Stimulated activated CD4-positive, alpha-beta T cell treated with anti-CD3 and anti-CD28 coated beads, Interleukin-1b, Interleukin-23, amount 100 ng/mL, for 1 hour (primary cell): ENCODE measurements around the gene SPDEF.

Source experiments
- DNase-seq, 2 donors: peaks; one replicate each; pipeline ENCODE4 v3.0.0-alpha.2; 2020; ENCODE audit warnings: low read depth in 2 of 2

The SPDEF gene

DNA sequence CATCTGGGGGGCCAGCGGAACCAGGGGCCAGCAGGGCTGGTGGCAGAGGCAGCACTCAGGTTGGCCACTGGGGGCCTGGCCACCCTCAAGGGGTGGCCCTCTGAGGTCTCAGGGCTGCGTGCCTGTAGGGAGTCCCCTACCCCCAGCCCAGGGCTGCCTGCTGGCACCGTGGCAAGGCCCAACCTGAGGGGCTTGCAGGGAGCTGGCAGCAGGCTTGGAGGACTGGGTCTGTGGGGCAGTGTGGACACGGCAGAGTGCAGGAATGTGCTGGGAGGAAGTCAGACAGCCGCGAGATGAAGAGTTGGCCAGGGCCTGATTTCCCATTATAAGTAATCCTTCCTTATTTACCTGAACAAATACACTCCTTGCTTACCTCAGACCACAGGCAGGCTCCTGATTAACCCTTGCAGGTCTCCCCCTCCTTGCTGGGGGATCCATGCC is at the start of gene SPDEF:
Gene SPDEF, minus strand, starts transcription at position 299 of the 441 bp plus-strand sequence. CDS start 11,874 bp downstream, outside the sequence.
- no peak for DNase-seq

DNA sequence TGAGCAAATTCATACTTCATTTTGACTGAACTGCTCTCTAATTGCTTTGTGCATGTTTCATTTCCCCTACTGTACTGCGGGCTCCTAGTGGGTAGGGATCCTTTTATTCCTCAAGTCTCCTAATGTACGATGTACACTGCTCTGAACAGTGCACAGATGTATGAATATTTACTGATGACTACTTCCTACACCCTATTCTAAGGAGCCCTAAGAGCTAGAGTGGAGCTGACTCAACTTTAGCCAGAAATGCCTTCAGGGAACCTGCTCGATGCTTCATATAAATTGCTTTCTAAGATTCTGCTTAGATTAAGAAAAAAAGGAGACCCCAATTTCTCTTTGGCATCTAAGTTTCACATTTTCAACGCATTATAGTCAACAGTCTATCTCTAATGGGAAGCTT is 47.6 kb upstream of the SPDEF start:
- no peak for DNase-seq

DNA sequence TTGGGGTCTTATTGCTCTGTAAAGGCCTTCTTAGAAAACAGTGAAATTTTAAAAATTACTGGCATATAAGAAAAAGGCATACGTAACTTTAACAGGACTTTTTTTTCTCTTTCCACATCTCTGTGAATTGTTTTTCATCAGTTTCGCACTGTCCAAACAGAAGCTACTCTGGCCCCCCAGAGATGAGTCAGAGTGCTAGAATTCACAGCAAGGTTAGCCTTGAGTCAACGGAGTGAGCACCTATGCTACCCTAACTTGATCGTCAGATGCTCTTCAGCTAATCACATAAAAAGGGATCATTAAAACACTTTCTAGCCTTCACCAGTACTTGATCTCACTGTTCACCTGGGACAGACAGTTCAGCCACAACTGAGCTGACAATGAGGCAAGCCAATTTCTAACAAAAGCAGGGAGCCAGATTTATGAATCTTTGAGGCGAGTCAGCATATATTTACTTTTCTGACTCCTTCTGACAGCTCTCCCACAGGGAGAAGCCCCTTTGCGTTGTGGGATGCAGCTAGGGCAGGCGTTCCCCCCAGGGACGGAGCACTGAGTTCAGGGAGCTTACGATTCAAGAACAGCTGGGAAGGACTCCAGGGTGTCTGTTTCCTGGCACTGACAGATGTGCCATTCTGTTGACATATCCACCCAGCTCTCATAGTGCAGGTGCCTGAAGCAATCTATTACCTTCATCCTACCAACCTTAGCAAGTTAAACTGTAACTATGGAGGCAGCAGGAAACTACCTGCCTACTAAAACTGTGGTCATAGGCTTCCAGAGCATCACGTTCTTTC is 46.4 kb upstream of the SPDEF start:
- no peak for DNase-seq

DNA sequence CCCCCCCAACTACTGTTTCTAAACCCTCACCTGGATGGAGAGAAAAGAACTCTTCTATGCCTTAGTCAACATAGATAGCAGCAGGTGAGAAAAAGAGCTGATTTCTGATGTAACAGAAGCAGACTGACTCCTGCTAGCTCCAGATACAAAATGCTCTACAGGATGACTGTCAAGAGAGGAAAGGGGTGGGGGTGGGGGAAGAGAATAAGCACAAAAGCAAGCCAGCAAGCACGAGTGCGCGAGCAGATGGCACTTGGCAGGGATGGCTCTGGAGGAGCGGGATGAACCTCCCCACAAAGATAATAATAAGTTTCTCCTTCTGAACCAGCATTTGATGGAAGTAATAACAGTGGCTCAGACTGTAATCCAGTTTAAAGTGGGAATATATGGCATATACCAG is 45.6 kb upstream of the SPDEF start:
- DNase-seq, result no peak

DNA sequence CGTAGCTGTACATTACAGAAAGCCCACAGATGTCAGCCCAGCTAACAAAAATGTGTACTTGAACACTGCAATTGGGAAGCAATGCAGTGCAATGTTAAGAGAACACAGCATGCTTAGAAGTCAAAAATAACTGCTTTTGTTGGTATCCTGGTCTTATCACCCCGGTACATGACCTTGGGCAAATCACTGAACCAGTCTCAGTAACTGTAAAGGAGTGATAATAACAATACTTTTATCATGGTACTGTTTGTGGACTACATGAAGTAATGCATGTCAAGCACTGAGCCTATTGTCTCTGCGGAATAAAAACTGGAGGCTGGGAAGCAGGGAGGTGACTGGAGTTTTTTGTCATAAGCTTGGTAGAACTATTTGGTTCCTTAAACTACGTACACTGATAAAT is 44.7 kb upstream of the SPDEF start:
- DNase-seq, result no peak

DNA sequence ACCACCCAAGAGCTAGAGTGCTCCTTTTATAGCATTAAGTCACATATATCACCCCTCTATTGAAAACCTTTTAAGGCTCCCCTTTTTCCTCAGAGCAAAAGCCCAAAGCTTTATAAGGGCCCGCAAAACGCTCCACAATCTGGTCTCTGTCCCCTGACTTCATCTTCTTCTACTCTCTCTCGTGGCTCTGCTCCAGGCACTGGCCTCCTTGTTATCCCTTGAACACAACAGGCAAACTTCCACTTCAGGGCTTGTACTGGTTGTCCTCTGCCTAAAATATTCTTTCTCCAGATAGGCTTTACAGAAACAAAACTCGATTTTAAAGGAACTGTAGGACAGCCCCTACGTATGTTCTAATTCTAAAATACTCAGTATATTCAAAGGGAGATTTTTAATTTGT is 44.0 kb upstream of the SPDEF start:
- DNase-seq, result no peak

DNA sequence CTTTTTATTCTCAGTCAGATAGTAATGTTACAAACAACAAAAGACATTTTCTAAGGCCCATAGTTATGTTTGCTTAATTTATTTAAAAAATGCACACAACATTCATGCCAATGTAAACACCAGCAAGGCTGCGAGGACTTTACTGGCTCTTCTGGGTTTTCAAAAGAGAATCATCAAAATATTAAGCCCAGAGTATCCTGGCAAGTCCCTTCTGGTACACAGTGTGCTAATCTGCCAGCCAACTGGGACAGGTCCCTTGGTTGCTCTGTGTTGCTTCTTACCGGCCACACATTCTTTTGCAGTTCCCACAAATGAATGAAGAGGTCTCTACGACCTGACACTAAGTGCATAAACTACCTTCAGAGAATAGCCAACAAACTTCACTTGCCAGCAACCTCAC is 42.6 kb upstream of the SPDEF start:
- DNase-seq, result no peak

DNA sequence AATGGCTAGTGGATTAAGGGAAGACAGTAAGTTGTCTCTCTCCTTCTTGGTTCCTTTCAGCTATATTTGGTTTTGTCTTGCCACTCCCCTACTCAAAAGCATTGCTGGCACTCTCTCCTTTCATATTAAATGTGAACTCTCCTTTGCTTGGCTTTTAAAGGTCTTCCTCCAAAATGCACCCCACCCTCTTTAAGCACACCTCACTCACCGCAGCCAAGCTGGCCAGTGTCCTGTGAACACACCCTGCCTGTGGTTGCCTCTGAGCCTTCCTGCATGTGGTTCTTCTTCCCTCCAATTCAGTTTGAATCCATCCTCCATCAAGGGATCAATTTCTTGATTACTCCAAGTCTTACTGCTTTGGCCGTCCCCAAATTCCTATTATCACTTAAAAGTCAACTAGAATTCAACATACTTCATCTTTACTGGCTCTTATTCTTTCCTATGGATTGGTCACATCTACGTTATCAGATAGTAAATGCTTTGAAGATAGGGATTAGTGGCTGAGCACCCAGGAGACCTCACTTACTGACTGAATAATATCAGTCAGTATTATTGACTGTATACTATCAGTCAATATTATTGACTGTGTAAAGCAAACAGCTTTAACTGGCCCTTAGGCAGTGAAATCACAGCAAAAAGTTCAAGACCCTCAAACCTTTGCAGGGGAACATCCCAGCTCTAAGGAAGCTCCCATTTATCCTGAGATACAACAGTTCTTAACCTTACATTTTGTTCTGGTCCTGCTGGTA is 41.6 kb upstream of the SPDEF start:
- no peak for DNase-seq

DNA sequence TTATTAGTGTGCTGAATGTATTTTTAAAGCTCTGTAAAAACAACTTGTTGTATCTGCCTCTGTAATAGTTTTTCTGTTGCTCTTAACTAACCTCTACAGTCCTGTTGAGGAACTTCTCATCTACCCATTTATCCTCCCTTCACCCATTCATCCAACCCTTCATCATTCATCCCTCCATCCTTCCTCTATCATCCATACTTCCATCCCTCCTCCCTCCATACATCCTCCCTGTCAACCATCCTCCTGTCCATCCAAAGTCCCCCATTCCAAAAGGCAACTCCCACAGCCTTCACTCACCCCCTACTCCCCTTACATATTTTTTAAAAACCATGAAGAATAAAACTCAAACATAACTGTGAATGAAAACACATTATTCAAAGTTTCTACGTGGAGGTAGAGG is 40.7 kb upstream of the SPDEF start:
- DNase-seq, result no peak

DNA sequence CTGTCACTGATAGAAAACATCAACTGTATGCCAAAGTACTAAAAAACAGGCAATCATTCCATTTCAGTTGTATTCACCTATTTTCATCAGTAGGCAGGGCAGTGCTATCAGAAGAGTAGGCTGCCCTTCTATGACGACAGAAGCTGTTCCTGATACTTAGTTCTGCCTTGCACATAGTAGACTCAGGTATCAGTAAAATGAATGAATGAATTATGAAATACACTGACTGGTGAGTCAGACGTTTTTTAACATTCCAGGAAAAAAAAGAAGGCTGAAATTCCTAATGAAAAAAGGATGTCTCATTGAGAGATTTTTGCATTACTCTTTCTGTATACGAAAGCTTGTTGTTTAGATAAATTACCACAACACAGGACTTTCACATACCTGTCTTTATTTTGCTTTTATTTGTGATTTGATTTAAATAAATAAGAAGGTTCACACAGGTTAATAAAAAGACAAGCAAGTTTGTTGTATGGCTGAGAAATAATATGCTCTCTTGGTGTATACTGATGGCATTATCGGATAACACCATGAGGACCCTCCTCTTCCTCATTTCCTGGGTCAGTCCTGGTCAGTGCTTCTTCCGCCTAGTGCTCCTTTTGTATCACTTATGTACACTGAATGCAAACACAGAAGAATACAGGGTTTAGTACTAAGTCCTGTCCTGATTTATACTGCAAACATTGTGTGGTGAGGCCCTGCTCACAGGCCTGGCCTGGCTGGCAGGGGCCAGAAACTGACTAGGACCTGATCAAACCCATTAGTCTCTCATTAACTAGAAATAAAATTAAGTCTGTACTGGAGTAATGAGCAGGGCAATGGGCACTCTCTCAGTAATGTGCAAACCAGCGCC is 39.4 kb upstream of the SPDEF start:
- no peak for DNase-seq

DNA sequence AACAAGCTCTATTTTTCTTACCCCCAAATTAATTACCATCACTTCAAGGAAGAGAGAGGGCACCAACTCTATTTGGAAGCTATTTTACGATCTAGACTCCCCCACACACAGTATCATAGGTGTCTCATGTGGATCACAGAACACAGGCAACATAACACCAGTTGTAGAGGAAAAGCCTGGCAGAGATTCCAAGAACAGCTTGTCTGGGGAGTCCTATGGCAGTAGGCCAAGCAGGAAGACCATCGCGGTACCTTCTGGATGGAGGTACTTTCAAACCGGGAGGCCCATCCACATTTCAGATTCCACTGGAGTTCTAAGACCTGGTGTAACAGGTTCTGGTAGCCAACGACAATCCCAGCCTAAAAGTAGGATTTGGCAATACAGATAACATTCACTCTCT is 37.6 kb upstream of the SPDEF start:
- DNase-seq, result no peak

DNA sequence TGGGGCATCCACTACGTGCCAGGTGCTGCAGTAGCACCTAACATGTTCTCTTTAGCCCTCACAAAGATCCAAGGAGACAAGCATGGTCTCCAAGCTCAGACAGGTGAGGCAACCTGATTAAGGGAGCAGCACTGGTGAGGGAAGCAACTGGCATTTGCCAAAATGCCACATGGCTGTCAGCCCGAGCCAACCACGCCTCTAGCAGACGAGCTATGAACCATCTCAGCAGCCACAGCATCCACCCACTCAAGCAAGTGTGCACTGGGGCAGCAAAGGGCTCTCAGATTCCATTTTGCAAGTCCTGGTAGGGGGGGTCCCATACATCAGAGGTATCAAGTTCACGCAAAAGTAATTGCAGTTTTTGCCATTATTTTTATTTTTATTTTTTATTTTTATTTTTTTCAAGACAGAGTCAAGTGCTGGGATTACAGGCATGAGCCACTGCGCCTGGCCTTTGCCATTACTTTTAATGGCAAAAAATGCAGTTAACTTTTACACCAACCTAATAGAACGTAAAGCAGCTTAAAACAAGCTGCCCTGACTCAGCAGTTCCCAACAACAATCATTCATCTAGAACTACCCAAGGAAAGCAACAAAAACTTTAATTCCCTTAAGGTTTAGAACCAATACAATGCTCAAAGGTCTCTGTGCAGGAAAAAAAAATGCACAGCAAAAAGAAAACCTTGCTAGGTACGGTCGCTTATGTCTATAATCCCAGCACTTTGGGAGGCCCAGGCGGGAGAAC is 36.3 kb upstream of the SPDEF start:
- no peak for DNase-seq

DNA sequence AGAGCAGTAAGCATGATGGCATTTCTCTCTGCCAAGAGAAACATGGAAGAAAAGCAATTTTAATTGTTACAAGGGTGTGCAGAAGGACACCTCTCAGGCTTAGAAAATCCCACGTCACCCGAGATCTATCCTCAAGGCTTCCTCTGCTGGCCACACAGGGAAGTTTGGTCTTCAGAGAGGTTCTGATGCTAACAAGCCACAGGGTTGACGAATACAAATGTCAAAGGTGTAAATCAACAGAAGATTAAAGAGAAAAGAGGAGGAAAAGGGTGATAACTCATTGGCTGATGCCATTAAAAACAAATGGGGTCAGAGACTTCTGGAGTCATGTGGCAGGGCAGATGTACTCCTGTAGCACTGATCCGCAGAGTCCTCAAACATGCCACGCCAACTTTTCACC is 33.6 kb upstream of the SPDEF start:
- no peak for DNase-seq

DNA sequence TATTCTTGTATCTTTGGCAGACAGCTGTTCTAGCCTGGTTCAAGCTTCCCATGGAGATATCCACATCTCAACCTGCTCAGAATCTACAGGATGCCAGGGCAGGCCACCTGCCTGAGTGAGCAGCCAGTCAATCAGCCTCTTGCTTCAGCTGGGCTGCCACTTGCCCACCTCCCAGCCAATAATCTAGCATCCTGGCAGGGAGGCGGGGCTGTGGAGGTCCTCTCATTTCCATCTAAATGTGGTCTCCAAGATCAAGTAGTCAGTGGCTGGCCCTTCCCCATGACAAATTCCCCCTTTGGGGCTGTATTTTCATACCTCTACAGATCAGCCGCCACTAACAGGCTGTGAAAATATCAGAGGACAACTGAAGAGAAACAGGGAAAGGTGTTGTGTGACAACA is 33.0 kb upstream of the SPDEF start:
- no peak for DNase-seq

DNA sequence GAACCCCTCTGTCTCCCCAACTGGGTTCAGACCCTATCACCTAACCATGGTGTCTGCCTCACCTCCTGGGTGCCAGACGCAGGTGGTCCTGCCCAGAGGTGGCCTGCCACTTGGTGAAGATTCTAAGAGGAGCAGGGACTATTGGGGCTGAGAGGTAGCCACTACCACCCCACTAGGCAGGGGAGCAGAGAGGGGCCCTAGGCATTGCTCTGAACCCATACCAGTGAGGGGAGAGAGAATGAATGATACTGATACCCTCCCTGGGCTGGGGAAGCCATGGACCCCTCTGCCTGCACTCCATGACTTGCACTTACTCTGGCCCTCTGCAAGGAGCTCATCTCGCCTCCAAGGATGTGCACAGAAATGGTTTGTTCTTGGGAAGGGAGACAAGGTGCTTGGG is 31.7 kb upstream of the SPDEF start:
- no peak for DNase-seq

DNA sequence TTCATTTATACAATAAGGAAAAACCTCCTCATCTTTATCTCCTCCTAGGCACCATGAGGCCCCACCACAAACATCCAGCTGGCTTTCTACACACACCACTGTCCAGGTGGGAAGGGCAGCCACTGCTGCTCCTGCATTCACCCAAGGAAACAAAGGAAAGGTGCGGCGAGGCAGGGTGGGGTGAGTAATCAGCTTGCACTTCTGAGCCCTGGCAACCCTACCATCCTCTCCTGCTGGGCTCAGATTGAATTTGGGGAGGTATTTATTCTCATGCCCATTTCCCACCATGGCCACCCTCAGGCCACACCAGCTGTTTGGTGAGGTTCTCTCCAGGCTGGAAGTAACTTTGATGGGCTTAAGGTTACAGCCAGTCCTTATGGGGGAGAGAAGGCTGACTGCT is 31.2 kb upstream of the SPDEF start:
- DNase-seq, result no peak

DNA sequence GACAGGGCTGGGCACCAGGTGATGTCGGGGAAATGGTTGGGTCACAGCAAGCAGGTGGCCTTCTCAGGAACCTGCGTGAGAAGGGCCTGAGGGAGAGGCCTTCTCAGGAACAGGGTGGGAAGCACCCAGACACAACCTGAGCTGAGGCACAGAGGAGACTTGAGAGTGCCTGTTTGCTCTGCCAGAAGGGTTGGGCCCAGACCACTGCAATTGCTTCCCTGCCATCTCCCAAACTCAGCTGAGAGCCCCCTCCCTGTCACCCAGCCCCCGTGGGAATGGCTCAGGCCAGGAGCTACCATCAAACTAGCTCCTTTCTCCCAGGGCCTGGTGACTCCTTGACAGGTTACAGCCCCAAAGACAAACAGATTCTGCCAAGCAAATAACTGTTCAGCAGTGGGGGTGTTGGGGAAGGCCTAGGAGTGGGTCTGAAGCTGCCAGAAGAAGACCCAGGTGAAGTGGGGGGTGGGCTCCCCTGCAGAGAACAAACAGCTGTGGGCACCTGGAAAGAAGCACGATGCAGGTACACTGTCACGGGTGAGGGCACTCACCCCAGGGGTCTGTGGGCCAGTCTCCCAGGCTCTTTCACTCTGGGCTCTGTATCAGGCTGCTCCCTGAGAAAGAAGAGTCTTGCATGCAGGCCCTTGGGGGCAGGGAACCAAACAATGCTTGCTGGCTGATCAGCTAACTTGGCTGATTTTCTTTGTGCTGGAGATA is 30.4 kb upstream of the SPDEF start:
- DNase-seq, result no peak

DNA sequence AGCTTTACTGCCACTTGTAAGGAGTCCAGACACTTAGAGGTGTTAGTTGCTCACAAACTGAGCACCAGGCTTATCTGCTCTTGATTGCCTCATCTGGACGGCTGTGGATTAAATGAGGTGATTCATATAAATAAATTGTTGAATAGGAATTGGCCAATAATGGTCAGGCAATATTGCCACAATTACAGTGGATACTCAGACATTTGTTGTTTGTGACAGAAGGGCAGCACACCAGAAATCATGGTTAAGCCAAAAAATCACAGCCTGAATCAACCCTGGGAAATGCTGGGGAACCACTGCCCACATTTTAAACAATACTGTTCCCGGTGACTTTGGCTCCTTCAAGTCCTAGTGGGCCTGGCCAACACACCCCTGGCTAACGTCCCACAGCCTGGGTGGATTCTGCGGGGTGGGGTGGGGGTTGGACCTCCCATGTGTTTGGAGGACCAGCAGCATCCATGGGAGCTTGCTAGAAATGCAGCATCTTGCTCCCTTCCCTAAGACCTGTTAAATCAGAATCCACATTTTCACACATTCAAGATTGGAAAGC is 29.5 kb upstream of the SPDEF start:
- no peak for DNase-seq

DNA sequence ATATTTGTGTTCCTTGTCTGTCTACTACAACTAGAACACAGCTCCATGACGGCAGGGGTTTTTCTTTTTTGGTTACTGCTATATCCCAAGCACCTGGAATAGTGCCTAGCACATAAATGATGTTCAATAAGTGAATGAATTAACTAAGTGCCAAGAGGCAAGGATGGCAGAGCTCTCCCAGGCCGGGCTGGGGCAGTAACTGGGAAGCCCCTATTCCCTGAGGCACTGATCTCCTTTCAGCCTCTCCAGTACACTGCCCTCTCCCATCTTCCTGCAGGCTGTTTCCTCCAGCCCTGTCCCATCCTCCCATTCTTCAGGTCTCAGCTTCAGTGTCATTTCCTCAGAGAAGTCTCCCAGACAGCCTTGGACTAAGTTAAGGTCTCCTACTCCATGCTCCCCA is 29.0 kb upstream of the SPDEF start:
- DNase-seq, result no peak

DNA sequence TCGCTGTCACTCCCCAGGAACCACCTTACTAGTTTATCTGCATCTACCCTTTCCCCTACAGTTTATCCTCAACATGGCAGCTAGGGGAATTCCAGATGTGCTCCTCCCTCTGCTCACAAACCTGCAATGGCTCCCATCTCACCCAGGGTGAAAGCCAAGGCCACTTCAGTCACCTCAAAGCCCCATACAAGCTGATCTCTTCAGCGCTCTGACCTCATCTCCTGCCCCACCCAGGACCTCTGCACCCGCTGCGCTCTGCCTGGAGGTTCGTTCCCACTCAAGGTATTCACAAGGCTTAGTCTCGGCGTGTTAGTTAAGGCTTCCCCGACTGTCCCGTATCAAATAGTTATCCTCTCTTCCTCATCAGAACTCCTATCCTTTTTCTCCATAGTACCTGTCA is 28.6 kb upstream of the SPDEF start:
- no peak for DNase-seq
